GM18951 (cell line): ENCODE results near the gene ACAA1.

Experiments used
- POLR2A ChIP-seq: IDR thresholded peaks from 4 replicates; pipeline ENCODE4 v1.6.1; 2011; ENCODE audit warnings: mild to moderate bottlenecking; ENCODE audit not compliant: insufficient read length, insufficient read depth; ENCODE audit errors: extremely low read depth
- in situ Hi-C: fragments of 300-500 bp; cut with MboI; formaldehyde crosslinking; loops from one replicate; pipeline ENCODE4 v1.12.0; 2022; ENCODE audit warnings: low sequenced_read_pairs, mixed read lengths, inconsistent platforms; ENCODE audit not compliant: unreplicated experiment

ACAA1 gene

GRCh38 chr3:38117748-38118420 is 19.0 kb downstream of the ACAA1 start:
- TF ChIP-seq POLR2A: peak; percentile 38
- in situ Hi-C loops: no loop called here

- in situ Hi-C loops: no loop called here
- TF ChIP-seq POLR2A: no peak
These were observed 19.7 kb downstream of the ACAA1 start for GRCh38 chr3:38117163-38117716.

- in situ Hi-C loops: no loop called here
- TF ChIP-seq POLR2A: no peak
These were observed 20.3 kb downstream of the ACAA1 start for GRCh38 chr3:38116471-38117162.

- in situ Hi-C loops: no loop called here
- no peak for TF ChIP-seq POLR2A
These were observed 21.1 kb downstream of the ACAA1 start for GRCh38 chr3:38115645-38116427.

- in situ Hi-C loops: no loop called here
- TF ChIP-seq POLR2A: no peak
These were observed 21.9 kb downstream of the ACAA1 start for GRCh38 chr3:38114875-38115644.

GRCh38 chr3:38114052-38114874 is 22.7 kb downstream of the ACAA1 start:
- in situ Hi-C loops: no loop called here
- TF ChIP-seq POLR2A: no peak

- no peak for TF ChIP-seq POLR2A
These were observed 24.6 kb downstream of the ACAA1 start for GRCh38 chr3:38112378-38112761.

GRCh38 chr3:38111696-38112377 is 25.1 kb downstream of the ACAA1 start:
- no peak for TF ChIP-seq POLR2A
- in situ Hi-C loops: no loop called here

More at GRCh38 chr3:38112378-38112761, 24.6 kb downstream of the ACAA1 start:
- in situ Hi-C loops: no loop called here

- TF ChIP-seq POLR2A: no peak
- in situ Hi-C loops: no loop called here
These were observed 25.7 kb downstream of the ACAA1 start for GRCh38 chr3:38111201-38111600.

GRCh38 chr3:38110314-38111050 is 26.4 kb downstream of the ACAA1 start:
- TF ChIP-seq POLR2A: no peak
- in situ Hi-C loops: no loop called here

- TF ChIP-seq POLR2A: no peak
- in situ Hi-C loops: no loop called here
These were observed 27.2 kb downstream of the ACAA1 start for GRCh38 chr3:38109580-38110313.
